Measurements from ENCODE around the gene EIF2A. TPM values are rescaled to one million over a fixed set of nuclear protein-coding genes. Genes with fewer than 3 reads are reported as not detected.

Gene EIF2A
- total and polyA plus RNA-seq, 9 of the 15 experiments (the other 6 are each of a cell fraction or from before 2014, with no cell fraction given) = 106 to 192 (median 168) TPM

GRCh38 chr3:150547045-150547741 is 606 bp downstream of the EIF2A start (continued):
- peak; percentile 82; the same call in 1 of the 2 replicates for TF ChIP-seq BACH1 (tag; IDR thresholded peaks at IDR 0.05)
- no peak for TF ChIP-seq SAP30 (IDR thresholded peaks at IDR 0.05; ENCODE audit: borderline replicate concordance, insufficient read depth, low read depth, low read length, poor library complexity, severe bottlenecking)
- TF ChIP-seq NR2C2 (CRISPR knock-in tag; IDR thresholded peaks at IDR 0.05) = no peak
- peak; percentile 87; the same call in 1 of the 2 replicates for TF ChIP-seq NR2C2 (tag; IDR thresholded peaks at IDR 0.05)
- no peak for TF ChIP-seq NEUROD1 (IDR thresholded peaks at IDR 0.05; ENCODE audit: borderline replicate concordance, low read depth, low read length, partially characterized antibody)
- TF ChIP-seq PBX2 (CRISPR knock-in tag; IDR thresholded peaks at IDR 0.05; ENCODE audit: low read depth) = peak; percentile 38; the same call in 1 of the 2 replicates
- no peak; the same call in 1 of the 2 replicates for TF ChIP-seq PBX2 (tag; conservative IDR thresholded peaks at IDR 0.05; ENCODE audit: low read depth)
- TF ChIP-seq MLLT1 (IDR thresholded peaks at IDR 0.05) = 0 out of 4 replicates have a peak, but pooled peaks of 1 of the 2 experiments have one; percentile 13
- 0 out of 2 replicates have a peak, but pooled peaks have one; percentile 34 for TF ChIP-seq LEF1 (IDR thresholded peaks at IDR 0.05)
- no peak for TF ChIP-seq ZNF280A (IDR thresholded peaks at IDR 0.05; ENCODE audit: low read depth, partially characterized antibody)
- TF ChIP-seq MTA1 (IDR thresholded peaks at IDR 0.05; ENCODE audit: borderline replicate concordance) = peak; percentile 39; the same call in 1 of the 2 replicates
- TF ChIP-seq SIN3A (IDR thresholded peaks at IDR 0.05; ENCODE audit: borderline replicate concordance in 2 of 2, control insufficient read depth in 1 of 2, low read depth in 2 of 2, low read length in 2 of 2) = no peak
- TF ChIP-seq EHMT2 (IDR thresholded peaks at IDR 0.05) = no peak
- no peak for TF ChIP-seq CEBPG (CRISPR knock-in tag; IDR thresholded peaks at IDR 0.05)
- TF ChIP-seq CEBPG (tag; conservative IDR thresholded peaks at IDR 0.05 in 1 of 2, IDR thresholded peaks at IDR 0.05 in 1 of 2) = peak; percentile 56 to 57; a peak in 2 of 4 replicates
- TF ChIP-seq ZBTB34 (CRISPR knock-in tag; IDR thresholded peaks at IDR 0.05) = no peak
- TF ChIP-seq GTF2F1 (IDR thresholded peaks at IDR 0.05; ENCODE audit: low read depth, low read length) = no peak
- TF ChIP-seq HIVEP1 (CRISPR knock-in tag; IDR thresholded peaks at IDR 0.05) = no peak
- TF ChIP-seq CEBPB (tag; IDR thresholded peaks at IDR 0.05) = peak; percentile 66; the same call in 1 of the 2 replicates
